COLO668 (cell line): Measurements from ENCODE around the gene MAN1C1.

ENCODE experiments used
- DNase-seq: peaks from one replicate; lab custom pipeline; 2025; ENCODE audit not compliant: unreplicated experiment; lab: John Stamatoyannopoulos, UW

MAN1C1 gene

GRCh38 chr1:25811384-25812082 lies 194.9 kb downstream of the MAN1C1 start:
- DNase-seq: no peak

GRCh38 chr1:25813071-25813733 lies 196.6 kb downstream of the MAN1C1 start:
- no peak for DNase-seq

DNA sequence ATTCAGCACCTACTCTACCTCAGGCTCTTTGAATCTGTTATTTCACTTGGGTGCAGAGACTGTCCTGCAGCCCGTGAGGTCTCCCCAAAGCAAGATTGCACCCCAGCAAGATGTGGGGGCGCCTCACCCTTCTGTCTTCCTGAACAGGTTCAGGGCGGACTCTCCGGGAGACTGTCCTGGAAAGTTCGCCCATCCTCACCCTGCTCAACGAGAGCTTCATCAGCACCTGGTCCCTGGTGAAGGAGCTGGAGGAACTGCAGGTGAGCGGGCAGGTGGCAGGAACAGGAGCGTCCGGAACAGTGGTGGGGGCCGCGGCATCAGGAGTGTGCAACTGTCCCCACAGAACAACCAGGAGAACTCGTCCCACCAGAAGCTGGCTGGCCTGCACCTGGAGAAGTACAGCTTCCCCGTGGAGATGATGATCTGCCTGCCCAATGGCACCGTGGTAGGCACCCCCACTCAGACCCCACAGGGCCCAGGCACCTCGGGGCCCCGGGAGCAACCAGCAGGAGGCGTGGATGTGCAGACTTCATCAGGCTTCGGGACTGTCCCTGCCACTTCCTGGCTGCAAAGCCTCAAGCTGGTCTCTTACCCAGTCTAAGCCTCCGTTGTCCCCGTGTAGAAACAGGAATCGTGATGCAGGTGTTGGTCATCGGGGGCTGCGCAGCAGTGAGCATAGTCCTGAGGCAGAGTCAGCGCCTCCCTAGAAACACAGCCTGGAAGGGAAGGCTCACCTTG lies 197.3 kb downstream of the MAN1C1 start:
- DNase-seq: peak; percentile 77

DNA sequence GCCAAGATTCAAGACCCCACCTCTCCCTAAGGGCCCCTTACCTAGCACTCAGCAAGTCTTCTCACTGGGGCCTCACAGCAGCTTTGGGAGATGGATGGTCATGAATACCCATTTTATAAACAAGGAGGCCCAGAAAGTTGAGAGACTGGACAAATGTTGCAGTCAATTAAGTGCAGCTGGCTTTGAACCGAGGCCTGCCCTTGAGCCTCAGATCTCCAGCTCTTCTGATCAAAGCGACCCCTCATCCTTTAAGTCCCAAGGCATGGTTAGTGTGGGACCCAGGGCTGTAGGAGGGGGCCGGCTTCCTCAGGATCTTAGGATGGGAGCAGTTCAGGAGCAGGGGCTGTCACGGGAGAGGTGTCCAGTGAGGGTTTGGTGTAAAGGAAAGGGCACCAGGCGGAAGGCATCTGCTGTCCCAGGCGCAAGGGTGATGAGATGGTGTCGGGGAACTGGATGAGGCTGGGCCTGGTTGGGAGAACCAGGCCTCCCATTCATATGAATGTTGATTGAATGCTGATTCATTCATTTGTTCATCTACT lies 198.0 kb downstream of the MAN1C1 start:
- no peak for DNase-seq

- DNase-seq: no peak
These were observed 198.9 kb downstream of the MAN1C1 start for GRCh38 chr1:25815208-25816111.

GRCh38 chr1:25816112-25816718 lies 199.6 kb downstream of the MAN1C1 start:
- DNase-seq: no peak

DNA sequence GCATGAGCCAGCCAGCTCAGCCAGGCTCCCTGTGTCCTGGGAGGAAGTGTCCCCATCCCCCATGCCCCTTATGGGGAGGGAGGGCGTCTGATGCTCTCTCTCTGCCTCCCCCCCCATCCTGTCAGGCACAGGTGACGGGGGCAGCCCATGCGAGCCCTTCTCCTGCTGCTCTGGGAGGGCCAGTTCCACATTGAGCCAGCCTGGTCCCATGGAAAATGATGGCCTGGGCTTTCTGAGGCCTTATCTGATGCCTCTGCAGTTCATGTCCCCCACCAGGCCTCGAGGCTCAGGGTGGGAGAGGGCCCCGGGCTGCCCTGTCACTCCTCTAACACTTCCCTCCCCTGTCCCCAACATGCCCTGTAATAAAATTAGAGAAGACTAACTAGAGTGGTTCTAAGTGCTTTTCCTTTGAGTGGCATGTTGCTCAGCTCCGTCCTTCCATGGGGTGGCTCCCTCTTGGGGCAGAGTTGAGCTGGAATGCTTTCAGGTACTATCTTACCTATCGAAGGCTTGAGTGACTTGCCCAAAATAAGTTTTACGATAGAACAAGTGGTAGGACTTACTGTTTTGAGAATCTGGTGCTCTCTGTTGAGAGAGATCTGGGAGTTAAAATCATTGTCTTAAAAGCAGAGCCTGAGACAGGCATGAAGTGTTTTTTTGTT lies 201.4 kb downstream of the MAN1C1 start:
- DNase-seq: no peak

GRCh38 chr1:25818569-25818968 lies 202.0 kb downstream of the MAN1C1 start:
- no peak for DNase-seq

- DNase-seq: peak; percentile 95
These were observed 203.1 kb downstream of the MAN1C1 start, which contains the start of gene MTFR1L for GRCh38 chr1:25819491-25820246. Gene MTFR1L (plus strand): TSS chr1:25819954. CDS start chr1:25823105, 3,151 bp downstream.

GRCh38 chr1:25820247-25821111 lies 203.9 kb downstream of the MAN1C1 start:
- peak; percentile 90 for DNase-seq

DNA sequence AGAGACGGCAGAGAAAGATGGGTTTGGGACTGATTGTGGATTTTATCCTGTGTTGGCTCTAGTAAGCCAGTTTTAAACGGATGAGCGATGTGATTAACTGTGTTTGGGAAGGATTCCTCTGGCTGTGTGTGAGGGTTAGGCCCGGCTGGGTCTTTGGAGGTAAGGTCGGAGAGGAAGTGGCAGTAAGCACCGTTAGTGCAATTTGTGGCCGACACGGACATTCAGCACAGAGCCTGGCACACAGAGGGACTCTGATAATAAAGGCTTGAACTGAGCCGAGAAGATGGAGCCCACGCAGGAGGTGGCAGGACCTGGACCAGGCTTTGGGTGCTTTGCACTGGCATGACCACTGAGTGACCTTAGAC lies 204.5 kb downstream of the MAN1C1 start:
- DNase-seq: no peak

GRCh38 chr1:25821630-25822091 lies 205.1 kb downstream of the MAN1C1 start:
- DNase-seq: no peak

DNA sequence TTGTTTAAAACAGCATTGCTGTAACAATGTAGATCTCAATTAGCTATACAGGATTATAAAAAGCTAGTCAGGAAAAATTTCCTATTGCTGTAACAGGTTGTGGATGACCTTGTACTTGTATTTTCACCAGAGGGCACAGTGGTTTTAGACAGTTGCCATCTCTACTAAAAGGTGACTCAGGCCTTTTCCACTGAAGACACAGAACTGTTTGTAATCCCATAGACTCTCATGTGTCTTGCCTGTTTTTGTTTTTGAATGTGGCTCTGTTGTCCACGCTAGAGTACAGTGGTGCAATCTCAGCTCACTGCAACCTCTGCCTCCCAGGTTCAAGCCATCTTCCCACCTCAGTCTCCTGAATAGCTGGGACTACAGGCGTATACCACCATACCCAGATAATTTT lies 209.0 kb downstream of the MAN1C1 start:
- DNase-seq: no peak

GRCh38 chr1:25826571-25826970 lies 210.0 kb downstream of the MAN1C1 start:
- no peak for DNase-seq

- DNase-seq: no peak
These were observed 211.9 kb downstream of the MAN1C1 start for GRCh38 chr1:25828491-25828890.

GRCh38 chr1:25829046-25829445 lies 212.5 kb downstream of the MAN1C1 start:
- DNase-seq: no peak

DNA sequence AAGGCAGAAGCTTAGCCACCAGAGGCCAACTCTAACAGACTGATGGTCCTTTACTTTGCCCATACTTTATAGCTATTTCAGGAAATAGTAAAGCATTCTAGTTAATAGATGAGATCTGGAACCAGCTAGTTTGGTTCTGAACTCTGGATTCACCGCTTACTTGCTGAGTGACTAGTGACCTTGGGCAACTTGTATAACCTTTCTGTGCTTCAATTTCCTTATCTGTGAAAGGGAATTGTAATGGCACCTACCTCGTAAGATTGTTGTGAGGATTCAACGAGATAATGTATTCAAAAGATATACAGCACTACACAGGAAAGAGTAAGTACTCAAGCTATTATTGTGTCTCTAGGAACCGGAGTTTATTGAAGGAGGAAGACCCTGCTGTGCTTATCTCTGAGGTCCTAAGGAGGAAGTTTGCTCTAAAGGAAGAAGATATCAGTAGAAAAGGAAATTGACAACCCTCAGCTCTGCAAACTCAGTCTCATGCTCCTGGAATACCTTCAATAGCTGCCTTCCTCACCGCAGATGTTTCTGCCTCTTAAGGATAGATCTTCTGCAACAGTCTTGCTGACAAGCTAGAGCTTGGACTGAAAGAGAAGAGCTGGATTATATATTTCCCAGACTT lies 215.1 kb downstream of the MAN1C1 start:
- DNase-seq: no peak
